PC-3 (cell line): Measurements from ENCODE around the gene KDM2B. TPM values are rescaled to one million over a fixed set of nuclear protein-coding genes. Genes with fewer than 3 reads are reported as not detected.

Experiments
- ATAC-seq: fragments of 200-7000 bp; cut with Tn5 transposase; 2 replicates; pipeline ENCODE4 v1.9.1; 2020; ENCODE audit warnings: mild to moderate bottlenecking, moderate library complexity
- BruUV-seq: library from RNA; stranded (reverse); fragments of 400-500 nt; replicated peaks from 2 replicates; lab custom pipeline; 2021; lab: Mats Ljungman, UMichigan
- CTCF ChIA-PET: fragments of 300-600 bp; sonication (Branson Sonifier 250); formaldehyde crosslinking; loops from one replicate; lab custom pipeline; 2022; ENCODE audit warnings: antibody characterized with exemption; lab: Charles Lee
- POLR2A ChIA-PET: fragments of 300-600 bp; sonication (Branson Sonifier 250); formaldehyde crosslinking; loops from one replicate; lab custom pipeline; 2022; ENCODE audit warnings: antibody characterized with exemption; ENCODE audit not compliant: unreplicated experiment; lab: Charles Lee
- DNase-seq: peaks from one replicate; pipeline ENCODE4 v3.0.0-alpha.2; 2015
- H2AFZ ChIP-seq: fragments of 300-600 bp; sonication (generic); 2 replicates; pipeline ENCODE4 v1.6.0; 2016; ENCODE audit warnings: antibody characterized with exemption, low read length
- H3F3A ChIP-seq: fragments of 300-600 bp; sonication (generic); one replicate; pipeline ENCODE4 v1.6.0; 2017; ENCODE audit warnings: antibody characterized with exemption, low read length, control low read depth, mild to moderate bottlenecking; ENCODE audit not compliant: unreplicated experiment
- H3K27ac ChIP-seq: fragments of 300-600 bp; sonication (generic); 2 replicates; pipeline ENCODE4 v1.5.1; 2016; ENCODE audit warnings: mild to moderate bottlenecking, low read length
- H3K27me3 ChIP-seq: fragments of 300-600 bp; sonication (generic); 2 replicates; pipeline ENCODE4 v1.6.1; 2016; ENCODE audit warnings: low read length, mixed read lengths
- H3K36me3 ChIP-seq: fragments of 300-600 bp; sonication (generic); 2 replicates; pipeline ENCODE4 v1.6.1; 2016; ENCODE audit warnings: low read depth, mixed run types, low read length, mixed read lengths
- H3K4me1 ChIP-seq: fragments of 300-600 bp; sonication (generic); 2 replicates; pipeline ENCODE4 v1.5.1; 2016; ENCODE audit warnings: low read length; ENCODE audit not compliant: insufficient read depth
- H3K4me2 ChIP-seq: fragments of 300-600 bp; sonication (generic); 2 replicates; pipeline ENCODE4 v1.6.0; 2016; ENCODE audit warnings: low read length
- H3K4me3 ChIP-seq: fragments of 300-600 bp; sonication (generic); 2 replicates; pipeline ENCODE4 v1.5.1; 2016; ENCODE audit warnings: mild to moderate bottlenecking, low read length, mixed read lengths
- H3K79me2 ChIP-seq: fragments of 300-600 bp; sonication (generic); 2 replicates; pipeline ENCODE4 v1.6.1; 2017; ENCODE audit warnings: low read length, mixed read lengths
- H3K9ac ChIP-seq: fragments of 300-600 bp; sonication (generic); 2 replicates; pipeline ENCODE4 v1.6.0; 2016; ENCODE audit warnings: mild to moderate bottlenecking, low read length
- H3K9me2 ChIP-seq: fragments of 300-600 bp; sonication (generic); replicated peaks from 2 replicates; pipeline ENCODE4 v1.6.1; 2016; ENCODE audit warnings: mixed run types, low read length, mixed read lengths
- H3K9me3 ChIP-seq: fragments of 300-600 bp; sonication (generic); 2 replicates; pipeline ENCODE4 v1.6.1; 2016; ENCODE audit warnings: low read length, mixed read lengths
- H4K20me1 ChIP-seq: fragments of 300-600 bp; sonication (generic); 2 replicates; pipeline ENCODE4 v1.6.1; 2016; ENCODE audit warnings: low read length, mixed read lengths
- EZH2 ChIP-seq: fragments of 300-600 bp; sonication (generic); IDR thresholded peaks from one replicate; pipeline ENCODE4 v1.6.1; 2017; ENCODE audit warnings: antibody characterized with exemption, mild to moderate bottlenecking, low read length; ENCODE audit not compliant: unreplicated experiment
- EZH2phosphoT487 ChIP-seq: fragments of 300-600 bp; sonication (generic); IDR thresholded peaks from 2 replicates; pipeline ENCODE4 v1.6.1; 2018; ENCODE audit warnings: mild to moderate bottlenecking, antibody characterized with exemption, low read length, borderline replicate concordance
- intact Hi-C: fragments of 100-400 bp; cut with micrococcal nuclease; formaldehyde crosslinking; loops from 2 replicates; pipeline ENCODE4 v1.9.0; 2023
- total RNA-seq: library from RNA; depleted of rRNA; stranded (reverse); fragments of >200 nt; gene quantifications from 2 replicates; pipeline ENCODE4 v1.2.3, GENCODE V29; 2014
- TF ChIP-seq, protein P1 (sequence below): fragments of 300-600 bp; sonication (generic); conservative IDR thresholded peaks from 2 replicates; pipeline ENCODE4 v1.5.1; 2017; ENCODE audit warnings: antibody characterized with exemption, low read depth, mild to moderate bottlenecking, low read length

Gene KDM2B
- total RNA-seq, 1 experiment from 2014 or later: 52.5 TPM

DNA sequence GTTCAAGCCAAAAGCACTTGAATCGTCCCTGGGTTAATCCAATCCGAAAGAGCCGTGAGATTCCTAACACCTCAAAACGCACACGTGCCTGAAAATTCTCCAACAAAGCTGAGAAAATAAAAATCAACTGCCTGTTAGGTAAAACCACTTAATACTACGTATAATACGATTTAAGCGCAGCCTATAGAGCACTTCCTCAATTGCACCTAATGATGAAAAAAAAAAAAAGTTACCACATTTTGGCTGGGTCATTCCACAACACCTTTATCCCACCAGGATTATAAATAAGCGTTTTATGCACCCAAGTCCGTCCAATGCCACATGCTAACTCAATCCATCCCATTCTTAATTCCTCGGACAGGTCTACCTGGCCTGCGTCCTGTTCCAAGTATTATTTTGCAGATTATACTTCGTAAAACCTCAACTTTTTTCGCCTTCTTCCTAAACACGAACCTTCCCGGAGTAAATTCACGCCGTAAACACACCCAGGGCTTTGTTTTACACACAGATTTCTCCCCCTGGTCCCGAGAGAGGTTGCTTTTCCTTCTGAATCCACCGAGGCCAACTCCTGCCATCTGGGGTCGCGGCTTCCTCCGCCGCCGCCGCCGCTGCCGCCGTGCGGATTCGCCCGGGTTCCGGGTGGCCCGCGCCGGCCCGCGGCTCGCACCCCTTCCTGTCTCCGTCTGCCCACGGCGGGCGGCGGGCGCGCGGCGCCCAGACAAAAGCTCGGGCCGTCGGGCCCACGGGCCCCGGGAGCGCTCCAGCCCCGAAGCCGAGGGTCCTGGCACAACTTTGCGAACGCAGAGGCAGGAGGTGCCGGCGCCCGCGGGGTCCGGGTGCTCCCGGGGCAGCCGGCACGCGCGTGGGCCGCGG, 114.7 kb downstream of the KDM2B start:
- Histone ChIP-seq H3K4me1 (peaks cover 16% of the 10 kb centered on the region), H3K27me3 (no peaks in the 10 kb centered on the region), H3K9ac (peak overlapping the region; percentile 55), H3K36me3 (no peaks in the 10 kb centered on the region), H3K9me2 (no peaks in the 10 kb centered on the region), H3K9me3 (no peaks in the 10 kb centered on the region), H2AFZ (peak overlapping the region; percentile 59), H3K79me2 (peaks cover 53% of the 10 kb centered on the region), H4K20me1 (peaks cover 14% of the 10 kb centered on the region), H3F3A (no peaks in the 10 kb centered on the region), H3K4me2 (peak overlapping the region; percentile 92), H3K4me3 (peak overlapping the region; percentile 76), H3K27ac (no peak overlapping the region)
- ChIA-PET POLR2A (no interaction called here), CTCF (no interaction called here)
- ATAC-seq: peak; percentile 0; the same call in 1 of the 2 replicates
- TF ChIP-seq, protein P1, sequence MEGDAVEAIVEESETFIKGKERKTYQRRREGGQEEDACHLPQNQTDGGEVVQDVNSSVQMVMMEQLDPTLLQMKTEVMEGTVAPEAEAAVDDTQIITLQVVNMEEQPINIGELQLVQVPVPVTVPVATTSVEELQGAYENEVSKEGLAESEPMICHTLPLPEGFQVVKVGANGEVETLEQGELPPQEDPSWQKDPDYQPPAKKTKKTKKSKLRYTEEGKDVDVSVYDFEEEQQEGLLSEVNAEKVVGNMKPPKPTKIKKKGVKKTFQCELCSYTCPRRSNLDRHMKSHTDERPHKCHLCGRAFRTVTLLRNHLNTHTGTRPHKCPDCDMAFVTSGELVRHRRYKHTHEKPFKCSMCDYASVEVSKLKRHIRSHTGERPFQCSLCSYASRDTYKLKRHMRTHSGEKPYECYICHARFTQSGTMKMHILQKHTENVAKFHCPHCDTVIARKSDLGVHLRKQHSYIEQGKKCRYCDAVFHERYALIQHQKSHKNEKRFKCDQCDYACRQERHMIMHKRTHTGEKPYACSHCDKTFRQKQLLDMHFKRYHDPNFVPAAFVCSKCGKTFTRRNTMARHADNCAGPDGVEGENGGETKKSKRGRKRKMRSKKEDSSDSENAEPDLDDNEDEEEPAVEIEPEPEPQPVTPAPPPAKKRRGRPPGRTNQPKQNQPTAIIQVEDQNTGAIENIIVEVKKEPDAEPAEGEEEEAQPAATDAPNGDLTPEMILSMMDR: no peak
- TF ChIP-seq EZH2phosphoT487 (no peak), EZH2 (no peak)
- intact Hi-C loops: no loop called here
- peak; percentile 23 for DNase-seq
- TSS peak; percentile 60 for BruUV-seq

DNA sequence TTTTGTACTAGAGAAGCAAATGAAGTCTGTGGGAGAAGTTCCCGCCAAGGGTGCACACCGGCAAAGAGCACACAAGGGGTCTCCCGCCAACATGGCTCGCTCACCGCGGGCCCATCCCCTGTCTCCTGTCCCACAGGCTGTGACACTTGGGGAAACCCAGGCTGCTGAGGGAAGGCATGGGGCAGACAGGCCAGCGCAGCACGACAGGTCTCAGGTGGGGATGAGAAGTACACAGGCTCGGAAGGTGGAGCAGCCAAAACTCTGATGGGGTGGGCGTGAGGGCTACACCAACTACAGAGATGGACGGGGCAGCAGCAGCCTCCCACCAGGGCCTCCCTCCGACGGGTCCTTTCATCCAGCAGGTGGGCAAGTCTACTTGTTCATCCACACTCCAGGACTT, 116.5 kb downstream of the KDM2B start:
- no peak for DNase-seq
- ChIA-PET CTCF (no interaction called here), POLR2A (no interaction called here)
- ATAC-seq: no peak
- no peak overlapping the region for H3K27ac ChIP-seq
- no peak overlapping the region for H2AFZ ChIP-seq
- H3K9me2 ChIP-seq: no peaks in the 10 kb centered on the region
- no peak overlapping the region for H3K4me2 ChIP-seq
- TF ChIP-seq EZH2phosphoT487: no peak
- no peak for TF ChIP-seq EZH2
- TF ChIP-seq, protein P1: no peak
- intact Hi-C loops: no loop called here
- no peak overlapping the region for H3K4me3 ChIP-seq
- H3K27me3 ChIP-seq: no peaks in the 10 kb centered on the region
- peaks cover 14% of the 10 kb centered on the region for H4K20me1 ChIP-seq
- no peaks in the 10 kb centered on the region for H3K36me3 ChIP-seq
- BruUV-seq: no TSS peak
- no peaks in the 10 kb centered on the region for H3K9me3 ChIP-seq
- peaks cover 16% of the 10 kb centered on the region for H3K4me1 ChIP-seq
- no peak overlapping the region for H3K9ac ChIP-seq
- no peaks in the 10 kb centered on the region for H3F3A ChIP-seq
- peaks cover 70% of the 10 kb centered on the region for H3K79me2 ChIP-seq

DNA sequence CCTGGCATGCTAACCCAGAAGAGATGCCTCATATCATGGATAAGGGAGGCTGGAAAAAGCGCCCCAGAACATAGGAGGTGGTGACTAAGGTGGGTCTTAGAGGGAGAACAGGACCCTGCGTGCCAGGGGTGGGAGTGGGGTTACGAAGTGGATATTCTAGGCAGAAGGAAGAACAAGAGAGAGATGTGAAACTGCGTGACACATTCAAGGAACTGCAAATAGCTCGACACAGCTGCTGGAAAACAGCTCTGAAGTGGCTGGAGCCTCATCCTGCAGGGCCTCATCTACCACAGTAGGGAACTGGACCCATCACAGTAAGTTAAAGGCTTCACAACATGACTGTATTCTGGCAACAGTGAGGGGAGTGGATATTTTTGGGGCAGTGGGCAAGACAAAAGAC, 119.8 kb downstream of the KDM2B start:
- DNase-seq (no peak), ATAC-seq (no peak)
- no peaks in the 10 kb centered on the region for H3K9me3 ChIP-seq
- TF ChIP-seq EZH2phosphoT487 (no peak), EZH2 (no peak)
- TF ChIP-seq, protein P1: no peak
- peaks cover 7% of the 10 kb centered on the region for H3K4me1 ChIP-seq
- no peaks in the 10 kb centered on the region for H3K36me3 ChIP-seq
- H3K9ac ChIP-seq: no peak overlapping the region
- H3K4me2 ChIP-seq: no peak overlapping the region
- H4K20me1 ChIP-seq: peaks cover 14% of the 10 kb centered on the region
- BruUV-seq: no TSS peak
- H3K27ac ChIP-seq: no peak overlapping the region
- H3K4me3 ChIP-seq: no peak overlapping the region
- no peaks in the 10 kb centered on the region for H3K27me3 ChIP-seq
- H3F3A ChIP-seq: no peaks in the 10 kb centered on the region
- H3K79me2 ChIP-seq: peaks cover 99% of the 10 kb centered on the region
- H2AFZ ChIP-seq: no peak overlapping the region
- intact Hi-C loops: no loop called here
- no peaks in the 10 kb centered on the region for H3K9me2 ChIP-seq
- POLR2A ChIA-PET: no interaction called here
- CTCF ChIA-PET: no interaction called here
